ENCODE measurements around the gene IL18. TPM values are rescaled to one million over a fixed set of nuclear protein-coding genes. Genes with fewer than 3 reads are reported as not detected.

Gene IL18
- total RNA-seq, 4 donors from 2014 or later = 5.8 to 18.3 (median 9.3) TPM

DNA sequence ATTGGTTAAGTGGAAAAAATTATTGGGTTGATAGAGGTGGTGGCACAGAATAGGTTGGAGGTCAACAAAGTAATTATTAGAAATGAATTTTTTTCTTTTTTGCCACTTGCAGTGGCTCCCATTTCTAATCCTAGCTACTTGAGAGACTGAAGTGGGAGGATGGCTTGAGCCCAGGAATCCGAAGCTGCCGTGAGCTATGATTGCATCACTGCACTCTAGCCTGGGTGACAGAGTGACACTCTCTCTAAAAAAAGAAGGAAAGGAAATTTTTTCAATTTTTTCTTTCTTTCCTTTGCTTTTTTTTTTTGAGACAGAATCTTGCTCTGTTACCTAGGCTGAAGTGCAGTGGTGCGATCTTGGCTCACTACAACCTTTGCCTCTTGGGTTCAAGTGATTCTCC is 9.3 kb upstream of the IL18 start:
- intact Hi-C loops (cut with DNase I) = no loop called here
- WGBS, 2 donors = 23 to 40% methylated on average over 3 of the region's 3 CpGs
- no peak for TF ChIP-seq POLR2A (IDR thresholded peaks at IDR 0.05)
- TF ChIP-seq, protein P1, sequence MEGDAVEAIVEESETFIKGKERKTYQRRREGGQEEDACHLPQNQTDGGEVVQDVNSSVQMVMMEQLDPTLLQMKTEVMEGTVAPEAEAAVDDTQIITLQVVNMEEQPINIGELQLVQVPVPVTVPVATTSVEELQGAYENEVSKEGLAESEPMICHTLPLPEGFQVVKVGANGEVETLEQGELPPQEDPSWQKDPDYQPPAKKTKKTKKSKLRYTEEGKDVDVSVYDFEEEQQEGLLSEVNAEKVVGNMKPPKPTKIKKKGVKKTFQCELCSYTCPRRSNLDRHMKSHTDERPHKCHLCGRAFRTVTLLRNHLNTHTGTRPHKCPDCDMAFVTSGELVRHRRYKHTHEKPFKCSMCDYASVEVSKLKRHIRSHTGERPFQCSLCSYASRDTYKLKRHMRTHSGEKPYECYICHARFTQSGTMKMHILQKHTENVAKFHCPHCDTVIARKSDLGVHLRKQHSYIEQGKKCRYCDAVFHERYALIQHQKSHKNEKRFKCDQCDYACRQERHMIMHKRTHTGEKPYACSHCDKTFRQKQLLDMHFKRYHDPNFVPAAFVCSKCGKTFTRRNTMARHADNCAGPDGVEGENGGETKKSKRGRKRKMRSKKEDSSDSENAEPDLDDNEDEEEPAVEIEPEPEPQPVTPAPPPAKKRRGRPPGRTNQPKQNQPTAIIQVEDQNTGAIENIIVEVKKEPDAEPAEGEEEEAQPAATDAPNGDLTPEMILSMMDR (IDR thresholded peaks at IDR 0.05) = no peak
- no peaks in the 10 kb centered on the region for H3K9me3 ChIP-seq
- peak; percentile 83 to 85 for DNase-seq
- H3K4me1 ChIP-seq = peaks cover 6 to 11% of the 10 kb centered on the region in 2 donors
- H3K4me3 ChIP-seq (replicated peaks in 1 of 3) = no peak overlapping the region
- H3K36me3 ChIP-seq = no peaks in the 10 kb centered on the region
- H3K27me3 ChIP-seq = no peaks in the 10 kb centered on the region
- H3K27ac ChIP-seq = peak overlapping the region in 2 of 3 donors; percentile 22 to 42

DNA sequence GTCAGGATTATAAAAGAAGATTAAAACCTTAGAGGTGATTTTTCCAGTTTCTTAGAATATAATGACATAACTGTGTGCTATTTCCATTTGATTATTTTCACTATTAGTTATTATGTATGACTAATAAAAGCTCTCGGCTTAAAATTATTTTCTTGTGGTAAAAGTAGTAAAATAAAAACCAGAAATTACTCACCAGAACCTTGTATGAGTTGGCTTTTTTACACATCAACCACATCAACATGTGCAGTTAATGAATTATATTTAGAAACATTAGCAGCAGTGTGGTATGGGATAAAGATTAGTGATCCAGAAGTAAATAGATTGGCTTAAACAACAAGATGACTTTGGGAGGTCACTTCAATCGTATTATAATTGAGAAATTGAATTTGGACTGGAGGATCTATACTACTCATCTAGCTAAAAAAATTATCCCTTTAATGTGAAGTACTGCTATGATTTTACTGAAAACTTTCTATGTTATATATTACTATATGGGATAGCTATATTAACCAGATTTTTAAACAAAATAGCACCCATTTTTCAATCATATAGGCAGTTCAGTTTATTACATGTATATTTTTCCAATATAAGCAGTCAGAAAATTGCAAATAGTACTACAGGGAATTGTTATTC is 8.6 kb upstream of the IL18 start:
- no peak for DNase-seq
- Histone ChIP-seq H3K27me3 (no peaks in the 10 kb centered on the region), H3K4me1 (peaks cover 6 to 11% of the 10 kb centered on the region in 2 donors), H3K27ac (no peak overlapping the region), H3K4me3 (replicated peaks in 1 of 3) (no peak overlapping the region), H3K36me3 (no peaks in the 10 kb centered on the region), H3K9me3 (no peaks in the 10 kb centered on the region)
- TF ChIP-seq POLR2A (IDR thresholded peaks at IDR 0.05) = no peak
- TF ChIP-seq, protein P1 (IDR thresholded peaks at IDR 0.05) = no peak
- intact Hi-C loops (cut with DNase I) = no loop called here
- WGBS, 2 donors = 79 to 85% methylated on average over 2 of the region's 2 CpGs

DNA sequence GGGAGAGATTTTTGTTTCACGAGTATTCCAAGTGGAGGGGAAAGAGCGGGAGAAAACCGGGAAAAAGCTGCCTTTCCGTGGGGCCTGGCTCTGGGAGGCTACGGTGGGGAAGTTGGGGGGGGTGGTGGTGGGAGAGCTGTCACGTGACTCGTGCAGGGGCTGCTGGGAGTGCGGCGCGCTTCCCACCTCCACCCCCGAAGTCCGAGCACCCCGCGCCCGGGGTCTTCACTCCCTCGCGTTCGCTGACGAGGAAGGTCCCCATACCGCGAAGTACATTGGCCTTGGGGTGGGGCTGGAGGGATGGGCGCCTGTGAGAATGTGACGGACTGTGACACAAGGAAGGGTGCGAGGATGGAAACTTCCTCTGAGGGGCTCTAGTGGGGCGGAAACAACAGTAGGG is 3.3 kb upstream of the IL18 start, which contains the start of gene TEX12:
TEX12 (plus strand) TSS at position 228 of the 400 bp plus-strand sequence. CDS start 1,897 bp downstream, outside the sequence.
- TF ChIP-seq, protein P1 (IDR thresholded peaks at IDR 0.05) = no peak
- no peak for TF ChIP-seq POLR2A (IDR thresholded peaks at IDR 0.05)
- Histone ChIP-seq H3K9me3 (no peaks in the 10 kb centered on the region), H3K4me1 (no peaks in the 10 kb centered on the region), H3K27me3 (no peaks in the 10 kb centered on the region), H3K36me3 (no peaks in the 10 kb centered on the region), H3K27ac (no peak within 1 kb of the TSS), H3K4me3 (replicated peaks in 1 of 3) (no peak within 1 kb of the TSS)
- 75 to 79% methylated on average over 25 of the region's 25 CpGs for WGBS, 2 donors
- DNase-seq = no peak
- intact Hi-C loops (cut with DNase I) = no loop called here

DNA sequence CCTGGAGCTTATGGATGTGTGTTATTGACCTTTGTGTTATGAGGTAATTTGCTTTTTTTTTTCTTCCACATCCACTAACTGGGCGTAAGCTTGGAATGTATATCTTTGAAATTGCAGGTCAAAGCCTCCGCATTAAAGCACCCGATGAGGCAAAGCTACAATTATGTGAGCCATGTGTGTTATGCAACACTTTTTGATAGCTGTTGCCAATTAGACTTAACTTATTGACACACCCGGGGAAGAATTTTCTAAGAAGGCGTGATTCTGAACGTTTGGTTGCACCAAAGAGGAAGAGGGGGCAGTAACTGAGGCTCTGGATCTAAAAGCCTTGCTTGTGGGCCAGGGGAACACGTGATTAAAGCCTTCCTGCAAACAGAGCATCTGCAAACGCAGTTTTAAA is 2.7 kb upstream of the IL18 start:
- Histone ChIP-seq H3K9me3 (no peaks in the 10 kb centered on the region), H3K4me1 (no peaks in the 10 kb centered on the region), H3K27me3 (no peaks in the 10 kb centered on the region), H3K4me3 (replicated peaks in 1 of 3) (no peak overlapping the region), H3K27ac (no peak overlapping the region), H3K36me3 (no peaks in the 10 kb centered on the region)
- no peak for DNase-seq
- TF ChIP-seq, protein P1 (IDR thresholded peaks at IDR 0.05) = no peak
- no peak for TF ChIP-seq POLR2A (IDR thresholded peaks at IDR 0.05)
- intact Hi-C loops (cut with DNase I) = no loop called here
- WGBS, 2 donors = 76 to 80% methylated on average over 8 of the region's 8 CpGs

DNA sequence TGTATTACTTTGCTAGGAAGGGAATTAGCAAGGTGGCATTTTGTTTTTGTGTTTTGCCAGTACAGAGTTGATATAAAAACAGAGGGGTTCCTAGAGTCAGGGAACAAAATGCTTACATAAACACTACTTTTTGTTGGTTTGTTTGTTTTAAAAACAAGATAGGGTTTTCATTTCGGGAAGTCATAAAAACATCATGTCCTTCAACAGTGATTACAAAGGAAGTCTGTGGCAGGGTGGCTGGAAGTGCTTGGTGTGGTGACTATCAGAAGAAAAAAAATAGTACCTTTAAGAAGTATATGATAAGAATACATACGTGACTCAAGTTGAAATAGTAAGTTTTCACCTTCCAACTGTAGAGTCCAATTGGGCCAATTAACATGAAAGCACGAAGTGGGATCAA is 1.2 kb upstream of the IL18 start:
- H3K9me3 ChIP-seq = no peaks in the 10 kb centered on the region
- H3K4me3 ChIP-seq (replicated peaks in 1 of 3) = no peak overlapping the region
- no peaks in the 10 kb centered on the region for H3K27me3 ChIP-seq
- H3K27ac ChIP-seq = no peak overlapping the region
- TF ChIP-seq, protein P1 (IDR thresholded peaks at IDR 0.05) = no peak
- no peak for TF ChIP-seq POLR2A (IDR thresholded peaks at IDR 0.05)
- DNase-seq = no peak
- no peaks in the 10 kb centered on the region for H3K36me3 ChIP-seq
- intact Hi-C loops (cut with DNase I) = no loop called here
- no peaks in the 10 kb centered on the region for H3K4me1 ChIP-seq
- WGBS, 2 donors = 71 to 77% methylated on average over 3 of the region's 3 CpGs

All from thyroid gland (tissue), 4 donors.